HG03520 (cell line): ENCODE results near the gene SUN5.

Experiments
- ATAC-seq: cut with Tn5 transposase; IDR thresholded peaks from one replicate; pipeline ENCODE4 v1.9.1; 2021; ENCODE audit warnings: mild to moderate bottlenecking, moderate library complexity; ENCODE audit not compliant: unreplicated experiment

SUN5 gene

DNA sequence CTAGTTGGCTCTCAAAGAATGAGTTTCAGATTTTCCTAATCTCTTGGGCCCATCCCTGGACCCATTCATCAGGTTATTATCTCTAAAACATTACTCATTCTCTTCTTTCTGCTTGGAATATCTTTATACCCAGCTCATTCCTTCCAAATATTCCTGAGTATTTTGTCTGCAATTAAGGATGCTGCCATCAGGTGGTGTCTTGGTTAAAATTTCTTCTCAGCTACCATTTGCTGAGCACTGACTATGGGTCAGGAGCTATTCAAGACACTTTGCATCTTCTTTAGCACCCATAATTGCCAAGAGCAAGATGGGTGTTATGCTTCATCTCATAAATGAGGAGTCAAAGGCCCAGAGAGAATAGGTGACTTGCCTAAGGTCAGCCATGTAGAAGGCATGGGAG, 8.4 kb downstream of the SUN5 start:
- ATAC-seq: no peak

DNA sequence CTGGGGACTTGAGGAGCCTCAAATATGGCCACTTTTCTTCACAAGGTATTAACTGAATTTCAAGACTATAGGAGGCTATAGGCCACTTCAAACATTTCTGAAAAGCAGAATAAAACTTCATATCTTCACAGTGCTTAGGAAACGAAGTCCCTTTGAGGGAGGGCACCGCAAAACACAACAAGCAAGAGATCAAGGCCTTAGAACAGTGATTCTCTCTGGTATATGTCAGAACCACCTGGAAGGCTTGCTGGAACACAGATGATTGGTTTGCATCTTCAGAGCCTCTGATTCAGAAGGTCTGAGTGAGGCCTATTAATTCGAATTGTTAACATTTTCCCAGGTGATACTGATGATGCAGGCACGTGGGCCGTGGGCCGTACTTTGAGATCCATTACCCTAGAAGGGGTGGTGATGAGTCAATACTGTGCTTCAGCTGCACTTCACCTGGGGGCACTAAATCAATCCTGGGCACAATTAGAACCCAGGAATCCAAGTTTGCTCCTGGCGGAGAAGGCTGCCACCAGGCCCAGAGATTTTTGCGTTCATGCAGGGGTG, 10.7 kb downstream of the SUN5 start:
- no peak for ATAC-seq

DNA sequence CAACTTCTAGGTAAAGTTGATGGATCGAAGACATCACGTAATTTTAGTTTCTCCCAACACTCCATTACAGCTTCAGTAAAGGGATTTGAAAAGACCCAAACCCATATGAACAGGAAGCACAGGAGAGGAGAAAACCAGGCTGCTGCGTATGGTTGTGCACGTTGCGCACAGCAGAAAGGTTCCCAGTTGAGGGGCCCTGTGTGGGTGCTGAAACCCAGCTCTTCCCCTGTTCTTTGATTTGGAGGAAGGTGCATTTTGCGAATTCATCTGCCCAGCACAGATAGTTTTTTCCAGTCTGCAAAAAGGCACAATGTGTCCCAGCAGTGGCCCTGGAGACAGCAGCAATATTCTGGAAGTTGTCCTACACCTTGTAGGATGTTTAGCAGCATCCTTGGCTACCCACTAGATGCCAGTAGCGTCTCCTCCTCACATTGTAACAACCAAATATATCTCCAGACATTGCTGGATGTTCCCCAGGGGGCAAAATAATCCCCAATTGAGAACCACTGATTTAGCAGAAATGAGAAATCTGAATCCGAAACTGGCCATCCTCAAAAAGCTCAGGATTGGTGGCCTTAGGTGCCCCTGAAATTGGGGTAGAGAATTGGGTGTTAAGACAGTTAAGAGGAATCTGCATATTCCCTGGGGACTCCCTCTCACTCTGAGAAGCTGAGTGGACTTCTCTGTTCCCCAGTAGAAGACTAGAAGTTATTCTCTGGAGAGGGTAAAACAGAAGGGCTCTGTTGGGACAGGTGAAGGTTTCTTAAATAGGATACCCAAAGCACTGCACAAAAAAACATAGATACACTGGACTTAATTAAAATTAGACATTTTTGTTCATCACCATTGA, 12.2 kb downstream of the SUN5 start:
- ATAC-seq: no peak

DNA sequence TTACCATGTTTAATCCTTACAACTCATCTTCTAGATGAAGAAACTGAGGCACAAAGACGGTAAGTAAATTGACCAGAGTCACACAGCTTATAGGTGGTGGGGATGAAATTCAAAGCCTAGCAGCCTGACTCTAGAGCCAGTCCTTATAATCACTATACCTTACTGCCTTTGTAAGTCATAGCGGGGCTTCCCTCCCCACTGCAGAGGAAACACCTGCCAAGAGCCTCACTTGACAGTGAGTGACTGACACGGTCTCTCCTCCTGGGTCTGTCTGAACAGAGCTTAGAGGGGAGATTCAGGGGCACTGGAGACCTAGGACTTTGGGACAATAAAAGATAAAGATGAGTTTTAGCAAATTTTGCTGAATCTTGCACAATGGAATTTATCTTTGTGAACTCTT, 12.8 kb downstream of the SUN5 start:
- ATAC-seq: no peak

DNA sequence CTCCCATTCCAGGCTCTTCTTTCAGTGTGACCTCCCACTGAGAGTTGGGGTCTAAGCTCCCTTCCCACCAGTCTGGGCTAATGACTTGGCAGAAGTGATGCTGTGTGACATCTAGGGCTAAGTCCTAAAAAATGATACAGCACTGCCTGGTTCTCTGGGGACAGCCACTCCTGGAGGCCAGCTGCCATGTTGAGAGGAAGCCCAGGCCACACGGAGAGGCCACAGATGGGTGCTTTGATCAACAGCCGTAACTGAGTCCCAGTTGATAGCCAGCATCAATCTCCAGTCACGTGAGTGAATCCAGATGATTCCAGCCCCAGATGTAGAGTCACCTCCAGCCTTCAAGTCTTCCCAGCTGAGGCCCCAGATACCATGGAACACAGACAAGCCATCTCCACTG, 13.8 kb downstream of the SUN5 start:
- no peak for ATAC-seq

DNA sequence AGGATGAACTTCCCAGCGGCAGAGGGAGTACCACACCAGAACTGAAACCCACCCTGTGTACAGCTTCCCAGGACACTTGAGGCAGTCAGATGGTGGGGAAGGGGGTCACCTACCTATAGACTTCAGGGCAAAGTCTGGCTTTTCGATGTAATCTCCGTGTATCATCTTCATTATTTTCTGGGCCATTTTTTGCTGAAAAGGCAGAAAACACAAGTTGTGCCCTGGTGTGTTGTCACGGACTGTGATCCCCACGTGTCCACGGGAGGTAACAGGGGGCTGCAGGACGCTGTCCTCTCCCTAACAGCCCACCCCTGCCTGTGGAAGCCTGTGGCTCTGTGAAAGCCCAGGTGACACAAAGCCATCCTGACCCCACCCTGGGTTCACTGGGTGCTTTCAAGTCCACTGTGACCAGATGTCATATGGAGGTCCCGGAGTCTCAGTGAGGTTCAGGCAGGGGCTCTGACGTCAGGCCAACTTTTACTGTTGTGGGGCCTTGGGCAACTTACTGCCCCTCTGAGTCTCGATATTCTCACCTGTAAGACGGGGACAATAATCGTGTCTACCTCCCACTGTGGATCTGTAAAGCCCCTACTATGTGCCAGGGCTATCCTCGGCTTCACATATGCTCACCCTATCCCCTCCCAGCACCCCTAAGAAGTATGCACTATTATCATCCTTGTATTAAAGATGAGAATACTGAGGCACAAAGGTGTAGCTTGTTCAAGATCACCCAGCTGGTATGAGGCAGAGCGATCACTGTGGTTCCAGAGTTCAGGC, 14.5 kb downstream of the SUN5 start:
- ATAC-seq: no peak

DNA sequence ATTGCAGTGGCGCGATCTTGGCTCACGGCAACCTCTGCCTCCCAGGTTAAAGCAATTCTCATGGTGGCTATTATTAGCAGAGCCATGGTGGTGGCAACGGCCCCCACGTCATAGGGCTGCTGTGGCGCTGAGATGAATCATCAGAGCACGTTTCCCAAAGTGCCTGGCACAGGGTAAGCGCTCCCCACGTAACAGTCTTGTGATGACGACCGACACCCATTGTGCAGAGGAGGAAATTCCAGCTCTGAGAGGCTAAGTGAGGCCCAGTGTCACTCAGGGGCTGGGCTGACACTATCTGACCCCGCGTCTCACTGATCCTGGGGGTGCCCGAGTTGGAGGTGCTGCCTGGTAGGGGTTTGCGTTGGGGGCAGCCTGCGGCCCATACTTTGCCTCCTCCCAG, 16.2 kb downstream of the SUN5 start:
- no peak for ATAC-seq

DNA sequence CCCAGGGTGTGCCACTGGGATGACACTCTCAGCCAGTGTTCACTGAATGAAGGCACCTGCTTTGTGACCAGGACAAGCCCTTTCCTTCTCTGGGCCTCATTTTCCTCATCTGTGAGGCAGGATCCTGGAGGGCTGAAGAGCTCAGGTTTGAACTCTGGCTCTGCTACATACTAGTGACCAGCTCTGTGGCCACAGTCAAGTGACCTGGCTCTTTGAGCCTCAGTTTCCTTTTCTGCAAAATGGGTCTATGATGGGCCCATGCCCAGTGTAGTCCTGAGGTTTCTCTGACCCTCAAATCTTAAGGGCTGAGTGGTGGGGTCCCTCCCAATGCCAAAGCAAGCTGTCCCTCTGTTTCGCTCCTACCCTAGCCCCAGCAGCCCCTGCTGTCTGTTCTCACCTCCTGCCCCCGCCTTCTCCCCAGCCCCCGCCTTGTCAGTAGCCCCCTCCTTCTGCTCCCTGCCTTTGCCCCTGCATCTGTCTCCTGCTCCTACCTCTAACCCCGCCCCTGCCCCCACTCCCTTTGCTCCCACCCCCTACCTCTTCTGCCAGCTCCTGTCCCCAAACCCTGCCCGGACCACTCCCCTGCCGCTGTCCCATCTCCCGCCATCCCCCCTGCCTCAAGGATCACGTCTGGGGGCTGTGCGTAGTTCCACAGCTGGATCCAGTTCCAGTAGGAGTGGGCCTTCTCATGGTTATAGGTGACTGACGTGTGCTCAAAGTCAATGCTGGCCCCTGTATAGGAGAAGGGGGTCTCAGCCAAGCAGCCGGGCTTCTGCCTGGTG, 17.0 kb downstream of the SUN5 start:
- no peak for ATAC-seq

DNA sequence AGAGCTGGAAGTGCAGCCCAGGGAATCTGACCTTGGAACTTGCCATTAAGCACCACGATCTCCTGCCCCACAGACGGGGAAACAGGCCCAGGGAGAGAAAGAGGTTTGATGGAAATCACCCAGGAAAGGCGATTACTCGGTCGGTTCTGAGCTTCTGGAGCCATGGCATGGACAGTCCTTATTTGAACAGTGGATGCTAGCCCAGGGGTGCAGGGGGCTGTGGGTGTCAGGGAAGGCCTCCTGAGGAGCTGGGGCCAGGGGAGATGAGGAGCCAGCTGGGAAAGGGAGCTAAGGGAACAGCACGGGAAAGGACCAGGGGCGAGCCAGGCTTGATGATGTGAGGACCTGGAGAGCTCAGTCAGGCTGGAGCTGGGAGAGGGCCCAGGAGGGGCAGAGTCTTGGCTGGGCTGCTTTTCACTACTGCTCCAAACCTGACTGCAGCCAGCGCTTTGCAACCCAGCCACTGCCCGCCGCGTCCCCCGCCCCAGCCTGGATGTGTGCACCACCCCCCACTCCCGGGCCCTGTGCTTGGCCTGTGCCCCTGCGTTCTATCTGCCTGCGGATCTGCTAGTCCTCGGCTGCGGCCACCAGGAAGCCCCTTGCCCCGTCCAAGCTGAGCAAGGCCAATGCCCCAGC, 17.8 kb downstream of the SUN5 start:
- ATAC-seq: no peak

DNA sequence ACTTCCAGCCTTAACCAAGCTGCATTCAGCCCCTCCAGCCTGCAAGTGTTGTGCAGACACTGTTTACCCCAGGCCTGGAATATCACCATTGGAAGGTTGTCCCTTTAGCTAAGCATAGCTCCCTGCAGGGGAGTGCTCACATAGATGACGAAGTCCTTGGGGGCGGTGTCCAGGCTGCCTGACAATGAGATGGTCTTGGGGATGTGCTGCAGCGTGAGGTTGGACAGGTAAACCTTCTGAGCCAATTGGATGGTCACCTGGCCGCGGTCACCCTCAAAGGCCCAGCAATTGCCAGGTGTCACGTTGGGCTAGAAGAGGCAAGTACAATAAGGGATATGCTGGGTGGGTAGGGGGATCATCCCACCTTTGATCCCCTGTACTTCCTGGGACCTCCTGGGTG, 18.6 kb downstream of the SUN5 start:
- ATAC-seq: no peak

DNA sequence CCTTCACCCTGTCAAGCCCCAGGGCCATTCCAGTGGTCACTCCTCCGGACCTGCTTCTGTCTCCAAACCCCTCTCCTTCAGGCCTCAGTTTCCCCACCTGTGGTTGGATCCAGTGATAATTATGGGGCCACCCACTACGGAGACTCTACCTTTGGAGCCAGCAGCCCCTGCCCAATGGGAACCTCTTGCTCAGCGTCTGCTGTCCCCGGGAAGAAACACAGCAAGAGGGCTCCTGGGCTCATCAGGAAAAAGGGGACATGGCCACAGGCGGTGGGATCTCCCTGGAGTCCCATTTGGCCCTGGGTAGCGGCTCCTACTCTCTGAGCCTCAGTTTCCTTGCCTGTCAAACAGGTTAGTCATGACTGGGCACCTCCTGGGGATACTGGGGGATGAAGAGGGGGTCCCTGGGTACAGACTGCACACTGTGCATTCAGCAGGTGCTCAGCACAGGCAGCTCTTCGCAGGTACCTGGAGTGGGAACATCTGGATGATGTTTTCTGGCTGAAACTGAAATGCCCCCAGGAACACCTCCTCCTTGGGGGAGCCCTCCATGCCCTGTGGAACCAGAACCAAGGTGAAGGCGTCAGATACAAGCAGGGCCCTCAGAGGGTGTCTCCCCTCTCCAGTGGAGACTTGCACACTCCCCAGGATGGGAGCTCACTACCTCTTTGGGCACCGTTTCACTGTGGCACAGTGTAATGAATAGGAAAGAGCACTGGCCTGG, 19.4 kb downstream of the SUN5 start:
- no peak for ATAC-seq

DNA sequence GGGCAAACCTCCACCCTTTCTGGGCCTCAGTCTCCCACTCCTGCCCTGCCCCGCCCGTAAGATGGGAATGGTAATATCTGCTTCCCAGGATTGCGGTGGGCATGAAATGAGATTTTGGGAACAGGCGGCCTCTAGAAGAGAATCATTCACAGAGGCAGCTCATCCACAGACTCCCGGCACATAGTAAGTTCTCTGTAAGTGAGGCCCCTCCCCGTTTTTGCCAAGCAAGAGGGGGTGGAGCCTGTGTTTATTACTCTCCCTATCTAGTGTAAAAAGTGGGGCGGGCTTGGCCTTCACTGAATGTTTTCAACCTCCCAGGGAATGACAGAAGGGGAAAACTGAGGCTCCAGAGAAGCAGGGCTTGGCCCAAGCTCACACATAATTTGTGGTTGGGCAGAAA, 20.0 kb downstream of the SUN5 start:
- ATAC-seq: no peak

DNA sequence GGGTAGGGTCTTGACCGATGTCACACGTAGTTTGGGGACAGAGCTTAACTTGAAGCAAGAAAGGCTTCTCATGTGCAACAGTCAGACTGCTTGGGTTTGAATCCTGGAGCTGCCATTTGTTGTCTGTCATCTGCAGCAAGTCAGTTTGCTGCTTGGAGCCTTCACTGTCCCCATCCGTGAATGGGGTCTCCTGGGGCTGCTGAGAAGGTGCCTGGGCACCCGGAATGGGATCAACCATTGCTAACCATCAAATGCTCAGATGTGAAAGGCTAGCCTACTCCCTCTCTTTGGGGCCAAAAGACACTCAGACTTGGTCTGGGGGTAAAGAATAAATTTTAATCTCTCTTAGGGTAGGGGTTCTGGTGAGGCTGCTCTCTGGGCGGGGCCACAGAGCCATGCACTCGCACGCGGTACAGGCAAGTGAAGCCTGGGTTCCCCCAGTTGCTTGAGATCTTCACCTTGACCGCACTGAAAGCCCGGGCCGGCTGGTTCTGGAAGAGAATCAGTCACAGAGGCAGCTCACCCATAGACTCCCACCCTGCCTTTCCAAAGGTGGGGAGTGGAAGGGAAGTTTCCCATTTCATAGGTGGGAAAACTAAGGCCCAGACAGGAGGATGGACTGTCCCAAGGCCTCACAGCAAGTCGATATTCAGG, 20.6 kb downstream of the SUN5 start:
- no peak for ATAC-seq

DNA sequence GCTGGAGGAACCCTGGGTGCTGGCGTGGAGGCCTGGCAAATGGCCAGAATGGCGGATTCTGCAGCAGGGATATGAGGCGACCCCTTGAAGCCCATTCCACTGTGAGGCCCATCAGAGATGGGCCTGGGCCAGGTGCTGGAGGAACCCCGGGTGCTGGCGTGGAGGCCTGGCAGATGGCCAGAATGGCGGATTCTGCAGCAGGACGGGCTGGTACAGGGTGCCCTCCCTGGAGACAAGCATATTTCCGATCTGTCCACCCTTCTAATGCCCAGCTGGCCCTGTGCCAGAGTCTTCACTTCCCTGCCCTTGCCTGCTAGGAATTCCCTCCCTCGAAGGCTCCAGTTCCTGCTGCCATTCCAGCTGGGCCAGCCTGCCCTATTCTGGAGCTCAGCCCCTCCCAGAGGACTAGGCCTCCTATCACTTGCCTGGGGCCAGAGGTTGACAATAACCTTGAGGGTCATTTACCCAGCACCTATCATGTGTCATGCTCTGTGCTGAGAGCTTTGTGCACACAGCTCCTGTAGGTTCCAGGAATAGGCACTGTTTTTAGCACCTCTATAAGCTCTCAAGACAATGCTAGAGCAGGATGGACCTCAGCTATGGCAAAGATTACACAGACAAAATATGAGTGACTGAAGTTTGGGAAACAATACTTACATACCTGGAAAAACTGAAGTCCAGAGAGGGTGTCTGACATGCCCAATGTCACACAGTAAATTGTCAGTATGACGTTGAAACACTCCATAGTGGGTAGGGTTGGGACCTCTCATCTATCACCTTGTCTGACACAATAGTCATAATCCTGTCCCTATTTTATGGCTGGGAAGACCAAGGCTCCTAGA, 21.4 kb downstream of the SUN5 start:
- ATAC-seq: no peak

DNA sequence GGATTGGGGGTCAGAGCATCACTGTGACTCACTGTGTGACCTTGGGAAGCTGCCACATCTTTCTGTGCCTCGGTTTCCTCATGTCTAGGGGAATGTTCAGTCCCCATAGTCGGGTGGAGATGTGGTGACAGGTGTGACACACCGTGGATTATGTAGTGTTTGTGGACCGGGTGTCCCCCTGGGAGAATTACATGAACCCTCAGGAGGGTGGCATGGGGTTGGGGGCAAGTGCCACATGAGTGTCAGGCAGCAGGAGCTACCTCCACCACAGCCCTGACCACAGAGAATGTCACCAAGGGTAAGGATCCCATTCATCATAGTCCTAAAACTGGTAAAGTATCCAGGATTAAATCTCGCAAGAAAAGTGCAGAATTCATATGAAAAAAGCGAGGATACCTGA, 23.2 kb downstream of the SUN5 start:
- no peak for ATAC-seq

DNA sequence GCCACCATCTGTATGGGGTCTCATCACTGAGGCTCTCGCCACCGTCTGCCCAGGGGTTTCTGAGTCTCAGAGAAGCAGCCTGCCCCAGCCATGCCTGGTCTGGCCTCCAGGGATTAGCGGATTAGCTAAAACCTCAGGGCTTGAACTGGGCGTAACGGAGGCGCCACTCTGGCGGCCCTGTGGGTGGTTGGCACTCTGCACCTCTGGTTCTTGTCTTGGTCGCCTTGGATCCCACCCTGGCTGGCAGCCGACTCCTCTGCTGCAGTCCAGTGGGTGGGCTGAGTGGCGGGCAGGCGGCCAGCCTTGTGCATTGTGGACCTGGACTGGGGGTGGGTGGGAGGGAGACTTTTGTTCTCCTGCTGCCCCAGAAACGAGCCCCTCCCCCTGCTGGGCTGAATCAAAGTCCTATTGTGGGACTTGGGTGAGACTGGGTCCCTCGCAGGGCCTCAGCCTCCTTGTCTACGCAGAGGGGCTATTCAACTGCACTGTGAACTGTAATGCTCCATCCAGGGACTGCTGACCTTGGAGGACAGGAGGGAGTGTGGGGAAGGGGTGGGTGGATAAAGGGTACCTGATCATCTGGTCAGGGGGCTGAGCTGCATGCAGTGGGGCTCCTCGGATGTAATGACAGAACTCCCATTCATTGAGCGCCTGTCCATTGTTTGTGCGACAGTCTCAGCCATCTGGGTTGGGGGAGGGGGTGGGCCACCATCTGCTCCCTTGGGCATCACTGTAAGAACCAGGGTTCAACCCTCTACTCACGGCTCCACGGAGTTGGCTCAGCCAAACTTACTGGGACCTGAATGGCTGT, 23.9 kb downstream of the SUN5 start:
- ATAC-seq: no peak

DNA sequence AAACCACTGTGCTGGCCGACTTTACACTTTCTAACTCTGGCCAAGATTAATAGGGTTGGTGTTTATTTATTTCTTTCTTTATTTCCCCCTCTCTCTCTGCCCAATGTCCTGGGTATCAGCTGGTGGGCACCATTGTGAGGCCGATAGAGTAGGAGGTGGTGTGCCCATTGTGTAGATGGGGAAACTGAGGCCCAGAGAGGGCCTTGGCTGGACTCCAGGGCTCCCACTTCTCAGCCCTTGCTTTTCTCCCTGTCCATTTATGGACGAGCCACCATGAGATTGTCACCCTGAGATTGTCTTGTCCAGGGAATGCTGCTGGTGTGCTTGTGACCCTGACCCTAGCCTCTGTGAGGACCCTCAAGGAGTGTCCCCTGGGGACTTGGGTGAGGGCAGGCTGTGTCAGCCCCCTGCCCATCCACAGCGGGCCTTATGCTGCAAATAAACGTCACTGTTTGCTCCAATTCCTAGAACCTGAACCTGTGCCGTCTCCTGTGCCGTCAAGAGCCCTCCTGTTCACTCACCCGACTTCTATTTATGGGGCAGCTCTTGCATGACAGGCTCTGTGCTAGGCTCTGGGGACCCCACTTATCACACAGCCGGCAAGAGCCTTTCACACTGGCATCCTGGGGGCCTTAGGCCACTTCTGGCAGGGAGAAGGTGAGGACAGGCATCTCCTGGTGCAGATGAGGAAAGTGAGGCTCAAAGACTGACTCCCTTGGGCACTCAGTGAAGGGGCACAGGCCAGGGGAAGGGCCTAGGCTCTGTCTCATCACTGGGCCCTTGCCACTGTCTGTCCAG, 24.8 kb downstream of the SUN5 start:
- ATAC-seq: no peak
